Measurements from ENCODE around the gene NFKBIB. TPM values are rescaled to one million over a fixed set of nuclear protein-coding genes. Genes with fewer than 3 reads are reported as not detected.

Gene NFKBIB
- total and polyA plus RNA-seq, 8 donors = 5.1 to 34.2 (median 7.0) TPM

DNA sequence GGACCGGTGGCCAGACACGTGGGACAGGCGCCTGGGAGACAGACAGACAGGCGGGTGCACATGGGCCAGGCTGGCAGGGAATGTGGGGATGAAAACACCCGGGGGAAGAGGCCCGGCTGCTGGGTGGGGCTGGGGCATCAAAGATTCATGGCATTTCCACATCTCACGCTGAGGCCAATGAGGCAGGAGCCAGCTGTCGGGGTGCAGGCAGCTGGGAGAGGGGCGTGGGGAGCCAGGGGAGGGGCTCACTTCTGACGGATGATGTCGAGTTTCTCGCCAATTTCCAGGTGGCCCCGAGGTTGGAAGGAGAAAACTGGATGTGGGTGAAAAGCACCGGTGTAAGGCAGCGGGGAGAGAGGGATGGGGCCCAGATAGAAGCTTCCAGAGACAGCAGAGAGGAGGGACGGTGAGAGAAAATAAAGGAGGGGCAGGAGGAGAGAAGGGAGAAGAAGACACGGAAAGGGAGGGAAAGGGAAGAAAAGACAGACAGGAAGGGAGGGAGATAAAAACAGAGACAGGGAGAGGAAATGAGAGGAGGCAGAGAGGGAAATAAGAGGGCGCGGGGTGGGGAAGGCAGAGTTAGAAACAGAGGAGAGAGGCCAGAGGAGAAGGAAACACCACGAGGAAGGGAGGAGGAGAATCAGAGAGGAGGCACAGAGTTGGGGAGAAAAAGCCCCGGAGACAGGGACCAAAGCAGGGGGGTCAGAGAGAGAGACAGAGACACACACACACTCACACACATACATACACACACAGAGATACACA is 20.2 kb downstream of the NFKBIB start:
- H3K27ac ChIP-seq = no peak overlapping the region

GRCh38 chr19:38920602-38921419 is 21.0 kb downstream of the NFKBIB start:
- peaks cover 0 to 42% of the 10 kb centered on the region in 2 donors for H3K36me3 ChIP-seq
- no peak overlapping the region for H3K27ac ChIP-seq
- DNase-seq = no peak
- H3K9me3 ChIP-seq = no peaks in the 10 kb centered on the region
- H3K27me3 ChIP-seq = no peaks in the 10 kb centered on the region
- intact Hi-C loops (cut with DNase I) = no loop called here
- H3K4me1 ChIP-seq = no peaks in the 10 kb centered on the region
- no peak for ATAC-seq
- TF ChIP-seq, protein P1, sequence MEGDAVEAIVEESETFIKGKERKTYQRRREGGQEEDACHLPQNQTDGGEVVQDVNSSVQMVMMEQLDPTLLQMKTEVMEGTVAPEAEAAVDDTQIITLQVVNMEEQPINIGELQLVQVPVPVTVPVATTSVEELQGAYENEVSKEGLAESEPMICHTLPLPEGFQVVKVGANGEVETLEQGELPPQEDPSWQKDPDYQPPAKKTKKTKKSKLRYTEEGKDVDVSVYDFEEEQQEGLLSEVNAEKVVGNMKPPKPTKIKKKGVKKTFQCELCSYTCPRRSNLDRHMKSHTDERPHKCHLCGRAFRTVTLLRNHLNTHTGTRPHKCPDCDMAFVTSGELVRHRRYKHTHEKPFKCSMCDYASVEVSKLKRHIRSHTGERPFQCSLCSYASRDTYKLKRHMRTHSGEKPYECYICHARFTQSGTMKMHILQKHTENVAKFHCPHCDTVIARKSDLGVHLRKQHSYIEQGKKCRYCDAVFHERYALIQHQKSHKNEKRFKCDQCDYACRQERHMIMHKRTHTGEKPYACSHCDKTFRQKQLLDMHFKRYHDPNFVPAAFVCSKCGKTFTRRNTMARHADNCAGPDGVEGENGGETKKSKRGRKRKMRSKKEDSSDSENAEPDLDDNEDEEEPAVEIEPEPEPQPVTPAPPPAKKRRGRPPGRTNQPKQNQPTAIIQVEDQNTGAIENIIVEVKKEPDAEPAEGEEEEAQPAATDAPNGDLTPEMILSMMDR (IDR thresholded peaks at IDR 0.05) = no peak
- no peak overlapping the region for H3K4me3 ChIP-seq

More for the DNA sequence above, 20.2 kb downstream of the NFKBIB start:
- TF ChIP-seq, protein P1 (IDR thresholded peaks at IDR 0.05) = no peak
- intact Hi-C loops (cut with DNase I) = no loop called here
- H3K27me3 ChIP-seq = no peaks in the 10 kb centered on the region
- no peak for DNase-seq
- H3K36me3 ChIP-seq = peaks cover 0 to 41% of the 10 kb centered on the region in 2 donors
- no peaks in the 10 kb centered on the region for H3K4me1 ChIP-seq
- H3K4me3 ChIP-seq = no peak overlapping the region
- H3K9me3 ChIP-seq = no peaks in the 10 kb centered on the region
- no peak for ATAC-seq

GRCh38 chr19:38921420-38922274 is 21.9 kb downstream of the NFKBIB start:
- TF ChIP-seq, protein P1 (IDR thresholded peaks at IDR 0.05) = no peak
- no peaks in the 10 kb centered on the region for H3K9me3 ChIP-seq
- intact Hi-C loops (cut with DNase I) = no loop called here
- no peak overlapping the region for H3K4me3 ChIP-seq
- peaks cover 0 to 46% of the 10 kb centered on the region in 2 donors for H3K36me3 ChIP-seq
- ATAC-seq = no peak
- no peaks in the 10 kb centered on the region for H3K4me1 ChIP-seq
- DNase-seq = no peak
- no peaks in the 10 kb centered on the region for H3K27me3 ChIP-seq
- no peak overlapping the region for H3K27ac ChIP-seq

GRCh38 chr19:38922482-38922881 is 22.7 kb downstream of the NFKBIB start:
- no peak for ATAC-seq
- H3K36me3 ChIP-seq = peaks cover 0 to 46% of the 10 kb centered on the region in 2 donors
- H3K9me3 ChIP-seq = no peaks in the 10 kb centered on the region
- H3K27ac ChIP-seq = no peak overlapping the region
- TF ChIP-seq, protein P1 (IDR thresholded peaks at IDR 0.05) = no peak
- no peak for DNase-seq
- H3K27me3 ChIP-seq = no peaks in the 10 kb centered on the region
- intact Hi-C loops (cut with DNase I) = no loop called here
- H3K4me3 ChIP-seq = no peak overlapping the region
- no peaks in the 10 kb centered on the region for H3K4me1 ChIP-seq

Data from left lung (tissue), 10 donors.